GM23338 (cell line): Measurements from ENCODE around the gene TTLL9.

ENCODE experiments used
- CREB1 ChIP-seq: fragments of 250-450 bp; sonication (Bioruptor Pico); IDR thresholded peaks from 2 replicates; pipeline ENCODE4 v1.5.0; 2020; ENCODE audit warnings: low read depth, mild to moderate bottlenecking, moderate library complexity
- CTCF ChIP-seq, 2 experiments: fragments of 200-600 bp in 1 of 2; sonication (generic) in 1 of 2; conservative IDR thresholded peaks; 2 replicates each; pipeline versions ENCODE4 v1.5.1 to v1.6.1; 2016 to 2017; ENCODE audit warnings: antibody characterized with exemption in 2 of 2, low read depth in 2 of 2, mild to moderate bottlenecking in 2 of 2, moderate library complexity in 1 of 2
- EZH2 ChIP-seq: fragments of 200-600 bp; sonication (generic); IDR thresholded peaks from one replicate; pipeline ENCODE4 v1.8.0; 2017; ENCODE audit warnings: antibody characterized with exemption, mild to moderate bottlenecking, low read depth; ENCODE audit not compliant: unreplicated experiment
- EZH2phosphoT487 ChIP-seq: fragments of 200-600 bp; sonication (generic); IDR thresholded peaks from one replicate; pipeline ENCODE4 v1.8.1; 2018; ENCODE audit warnings: antibody characterized with exemption; ENCODE audit not compliant: unreplicated experiment
- JUNB ChIP-seq: IDR thresholded peaks from one replicate; pipeline ENCODE4 v1.6.1; 2016; ENCODE audit warnings: antibody characterized with exemption; ENCODE audit not compliant: unreplicated experiment
- NANOG ChIP-seq: IDR thresholded peaks from 2 replicates; pipeline ENCODE4 v1.6.1; 2016; ENCODE audit warnings: antibody characterized with exemption, borderline replicate concordance
- POLR2AphosphoS5 ChIP-seq: IDR thresholded peaks from 2 replicates; pipeline ENCODE4 v1.6.1; 2016; ENCODE audit warnings: antibody characterized with exemption, low read depth
- ZNF114 ChIP-seq: fragments of 250-450 bp; sonication (Bioruptor Pico); IDR thresholded peaks from 2 replicates; pipeline ENCODE4 v1.5.0; 2020; ENCODE audit warnings: mild to moderate bottlenecking, moderate library complexity
- ZNF331 ChIP-seq: fragments of 250-450 bp; sonication (Bioruptor Pico); IDR thresholded peaks from 2 replicates; pipeline ENCODE4 v1.5.0; 2020; ENCODE audit warnings: low read depth, mild to moderate bottlenecking, moderate library complexity
- TF ChIP-seq, protein P1 (sequence below): IDR thresholded peaks from one replicate; pipeline ENCODE4 v1.6.1; 2018; ENCODE audit warnings: antibody characterized with exemption; ENCODE audit not compliant: unreplicated experiment
- TF ChIP-seq, protein P2 (sequence below): IDR thresholded peaks from 2 replicates; pipeline ENCODE4 v1.6.1; 2016; ENCODE audit warnings: antibody characterized with exemption

- TF ChIP-seq CTCF (conservative IDR thresholded peaks at IDR 0.05; ENCODE audit: low read depth in 2 of 2): no peak
- no peak for TF ChIP-seq EZH2
- no peak for TF ChIP-seq POLR2AphosphoS5
- TF ChIP-seq, protein P1, sequence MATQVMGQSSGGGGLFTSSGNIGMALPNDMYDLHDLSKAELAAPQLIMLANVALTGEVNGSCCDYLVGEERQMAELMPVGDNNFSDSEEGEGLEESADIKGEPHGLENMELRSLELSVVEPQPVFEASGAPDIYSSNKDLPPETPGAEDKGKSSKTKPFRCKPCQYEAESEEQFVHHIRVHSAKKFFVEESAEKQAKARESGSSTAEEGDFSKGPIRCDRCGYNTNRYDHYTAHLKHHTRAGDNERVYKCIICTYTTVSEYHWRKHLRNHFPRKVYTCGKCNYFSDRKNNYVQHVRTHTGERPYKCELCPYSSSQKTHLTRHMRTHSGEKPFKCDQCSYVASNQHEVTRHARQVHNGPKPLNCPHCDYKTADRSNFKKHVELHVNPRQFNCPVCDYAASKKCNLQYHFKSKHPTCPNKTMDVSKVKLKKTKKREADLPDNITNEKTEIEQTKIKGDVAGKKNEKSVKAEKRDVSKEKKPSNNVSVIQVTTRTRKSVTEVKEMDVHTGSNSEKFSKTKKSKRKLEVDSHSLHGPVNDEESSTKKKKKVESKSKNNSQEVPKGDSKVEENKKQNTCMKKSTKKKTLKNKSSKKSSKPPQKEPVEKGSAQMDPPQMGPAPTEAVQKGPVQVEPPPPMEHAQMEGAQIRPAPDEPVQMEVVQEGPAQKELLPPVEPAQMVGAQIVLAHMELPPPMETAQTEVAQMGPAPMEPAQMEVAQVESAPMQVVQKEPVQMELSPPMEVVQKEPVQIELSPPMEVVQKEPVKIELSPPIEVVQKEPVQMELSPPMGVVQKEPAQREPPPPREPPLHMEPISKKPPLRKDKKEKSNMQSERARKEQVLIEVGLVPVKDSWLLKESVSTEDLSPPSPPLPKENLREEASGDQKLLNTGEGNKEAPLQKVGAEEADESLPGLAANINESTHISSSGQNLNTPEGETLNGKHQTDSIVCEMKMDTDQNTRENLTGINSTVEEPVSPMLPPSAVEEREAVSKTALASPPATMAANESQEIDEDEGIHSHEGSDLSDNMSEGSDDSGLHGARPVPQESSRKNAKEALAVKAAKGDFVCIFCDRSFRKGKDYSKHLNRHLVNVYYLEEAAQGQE: no peak
- TF ChIP-seq, protein P2, sequence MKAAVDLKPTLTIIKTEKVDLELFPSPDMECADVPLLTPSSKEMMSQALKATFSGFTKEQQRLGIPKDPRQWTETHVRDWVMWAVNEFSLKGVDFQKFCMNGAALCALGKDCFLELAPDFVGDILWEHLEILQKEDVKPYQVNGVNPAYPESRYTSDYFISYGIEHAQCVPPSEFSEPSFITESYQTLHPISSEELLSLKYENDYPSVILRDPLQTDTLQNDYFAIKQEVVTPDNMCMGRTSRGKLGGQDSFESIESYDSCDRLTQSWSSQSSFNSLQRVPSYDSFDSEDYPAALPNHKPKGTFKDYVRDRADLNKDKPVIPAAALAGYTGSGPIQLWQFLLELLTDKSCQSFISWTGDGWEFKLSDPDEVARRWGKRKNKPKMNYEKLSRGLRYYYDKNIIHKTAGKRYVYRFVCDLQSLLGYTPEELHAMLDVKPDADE: no peak
- TF ChIP-seq CREB1 (CRISPR knock-in tag): no peak
- no peak for TF ChIP-seq JUNB
- TF ChIP-seq EZH2phosphoT487: no peak
- TF ChIP-seq NANOG: no peak
- no peak for TF ChIP-seq ZNF331 (CRISPR knock-in tag)
- TF ChIP-seq ZNF114 (CRISPR knock-in tag): no peak
Observed at GRCh38 chr20:31831771-31832306, 38.6 kb upstream of the TTLL9 start.
